HG03280 (cell line): ENCODE measurements around the gene EXOC3L4.

Experiments used
- ATAC-seq: cut with Tn5 transposase; IDR thresholded peaks from one replicate; pipeline ENCODE4 v1.9.1; 2021; ENCODE audit warnings: mild to moderate bottlenecking, moderate library complexity; ENCODE audit not compliant: unreplicated experiment

The EXOC3L4 gene

GRCh38 chr14:103070263-103070885 lies 24.2 kb upstream of the EXOC3L4 start:
- ATAC-seq: no peak

GRCh38 chr14:103070971-103071542 lies 23.5 kb upstream of the EXOC3L4 start:
- ATAC-seq: no peak

DNA sequence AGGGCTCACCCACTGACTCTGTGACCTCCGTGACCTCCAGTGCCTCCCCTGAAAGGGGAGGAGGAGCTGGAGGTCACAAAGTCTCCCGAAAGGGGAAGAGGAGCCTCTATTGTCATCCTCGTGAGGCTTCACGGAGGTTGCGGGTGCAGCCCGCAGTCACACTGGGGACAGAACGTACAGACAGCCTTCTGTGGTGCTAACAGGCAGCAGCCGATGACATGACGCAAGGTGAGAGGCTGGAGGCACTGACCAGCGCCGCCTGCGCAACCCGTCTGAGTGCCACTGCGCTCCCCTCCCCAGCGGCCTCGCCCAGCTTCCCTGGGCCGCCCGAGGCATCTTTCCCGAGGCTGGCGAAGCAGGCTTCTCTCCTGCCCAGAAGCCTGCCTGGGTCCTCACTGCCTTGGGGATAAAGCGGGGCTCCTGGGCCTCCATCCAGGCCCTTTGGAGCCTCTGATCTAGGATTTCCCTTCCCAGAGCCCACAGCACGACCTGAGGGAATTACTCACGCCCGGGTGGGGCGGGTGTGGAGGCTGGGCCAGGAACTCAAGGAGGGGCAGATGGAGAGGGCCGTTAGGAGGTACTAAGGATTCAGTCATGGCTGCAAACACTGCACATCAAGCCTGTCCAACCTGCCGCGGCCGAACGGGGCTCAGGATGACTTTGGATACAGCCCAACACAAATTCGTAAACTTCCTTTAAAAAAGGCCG lies 22.8 kb upstream of the EXOC3L4 start:
- no peak for ATAC-seq

DNA sequence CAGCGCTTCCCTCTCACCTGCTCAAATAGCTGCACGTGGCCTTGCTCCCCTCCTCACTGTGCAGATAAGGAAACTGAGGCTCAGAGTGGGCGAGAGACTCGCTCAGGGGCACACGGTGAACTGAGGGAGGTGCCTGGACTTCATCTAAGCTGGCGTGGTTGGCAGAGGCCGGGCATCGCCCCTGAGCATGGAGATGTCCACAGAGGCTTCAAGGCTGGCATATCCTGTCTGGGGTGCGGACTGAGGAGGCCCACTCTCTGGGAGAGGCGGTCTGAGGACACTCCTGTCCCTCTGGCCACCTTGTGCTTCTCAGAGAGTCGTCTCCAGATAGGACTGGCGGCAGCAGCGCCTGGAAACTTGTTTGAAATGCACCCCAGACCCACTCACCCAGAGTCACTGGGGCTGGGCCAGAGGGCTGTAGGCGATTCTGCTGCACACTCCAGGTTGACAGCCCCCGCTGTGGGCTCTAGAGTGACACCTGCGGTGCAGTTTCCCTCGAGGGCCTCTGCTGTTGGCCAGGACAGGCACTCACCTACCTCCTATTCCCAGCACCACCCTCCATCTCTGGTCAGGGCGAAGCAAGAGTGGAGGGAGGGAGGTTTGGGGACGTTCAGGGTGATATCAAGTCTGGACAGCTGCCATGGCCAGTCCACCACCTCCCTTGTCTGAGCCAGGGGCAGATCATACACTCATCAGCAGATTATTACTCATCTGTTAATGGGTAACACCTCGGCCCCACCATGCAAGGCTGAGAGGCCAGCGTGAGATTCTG lies 21.7 kb upstream of the EXOC3L4 start:
- no peak for ATAC-seq

GRCh38 chr14:103073367-103073875 lies 21.1 kb upstream of the EXOC3L4 start:
- no peak for ATAC-seq

GRCh38 chr14:103073876-103074728 lies 20.4 kb upstream of the EXOC3L4 start:
- no peak for ATAC-seq

DNA sequence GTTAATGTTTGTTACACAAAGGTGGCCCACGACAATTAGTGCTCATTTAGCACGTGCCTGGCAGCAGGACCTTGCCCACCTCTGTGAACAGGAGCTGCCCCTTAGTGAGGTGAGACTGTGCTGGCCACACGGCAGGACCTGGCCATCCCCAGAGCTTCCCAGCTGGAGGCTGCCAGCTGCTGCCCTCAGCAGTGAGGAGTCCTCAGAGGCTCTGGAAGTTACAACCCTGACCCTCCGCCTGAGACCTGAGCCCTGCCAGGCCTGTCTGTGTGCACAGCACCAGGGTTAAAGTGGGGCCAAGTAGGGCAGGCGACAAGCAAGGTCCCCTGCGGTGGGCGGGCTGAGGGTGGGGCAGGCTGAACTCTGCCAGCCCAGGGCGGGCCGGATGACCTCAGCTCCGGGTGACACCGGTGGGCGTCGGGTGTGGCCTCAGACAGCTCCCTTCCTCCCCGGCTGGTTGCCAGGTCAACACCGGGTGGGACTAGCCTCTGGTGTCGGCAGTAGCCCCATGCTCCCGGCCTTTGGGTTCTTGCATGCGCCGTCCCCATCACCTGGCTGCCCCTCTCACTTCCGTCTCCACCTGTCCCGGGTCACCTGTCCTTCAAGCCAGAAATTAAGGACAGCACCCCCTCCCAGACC lies 19.7 kb upstream of the EXOC3L4 start:
- ATAC-seq: no peak

- peak; percentile 64 for ATAC-seq
Observed at GRCh38 chr14:103078420-103078749, 16.1 kb upstream of the EXOC3L4 start.

DNA sequence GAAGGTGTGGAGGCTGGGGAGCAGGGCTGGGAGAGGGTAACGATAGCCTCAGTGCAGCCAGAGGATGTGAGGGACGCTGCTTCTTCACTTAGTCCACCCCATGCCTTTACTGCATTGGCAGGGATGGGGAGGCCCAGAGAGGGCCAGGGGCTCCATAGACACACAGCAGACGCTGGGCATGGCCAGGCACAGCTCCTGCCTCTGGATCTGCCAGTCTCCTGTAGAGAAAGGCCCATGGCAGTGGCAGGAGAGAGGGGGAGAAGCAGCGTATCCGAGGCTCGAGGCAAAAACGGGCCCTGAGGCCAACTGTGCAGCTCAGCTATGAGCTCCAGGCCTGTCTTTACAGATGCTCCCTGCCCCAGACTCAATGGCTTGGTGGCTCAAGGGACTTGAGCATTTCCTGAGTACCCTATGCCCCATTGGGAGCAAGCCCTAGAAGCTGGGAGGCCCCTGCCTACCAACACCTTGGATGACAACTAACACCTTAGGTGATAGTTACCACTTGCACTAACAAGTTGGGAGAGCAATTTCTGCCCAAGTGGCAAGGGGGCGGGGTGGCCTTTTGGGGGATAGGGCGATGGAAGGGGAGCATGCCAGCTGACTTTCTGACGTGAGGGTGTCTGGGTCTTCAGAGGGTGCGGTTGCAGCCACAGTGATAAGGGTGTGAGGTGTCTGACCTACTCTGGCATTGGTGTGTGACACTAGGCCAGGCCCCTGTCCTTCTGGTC lies 15.5 kb upstream of the EXOC3L4 start:
- no peak for ATAC-seq

DNA sequence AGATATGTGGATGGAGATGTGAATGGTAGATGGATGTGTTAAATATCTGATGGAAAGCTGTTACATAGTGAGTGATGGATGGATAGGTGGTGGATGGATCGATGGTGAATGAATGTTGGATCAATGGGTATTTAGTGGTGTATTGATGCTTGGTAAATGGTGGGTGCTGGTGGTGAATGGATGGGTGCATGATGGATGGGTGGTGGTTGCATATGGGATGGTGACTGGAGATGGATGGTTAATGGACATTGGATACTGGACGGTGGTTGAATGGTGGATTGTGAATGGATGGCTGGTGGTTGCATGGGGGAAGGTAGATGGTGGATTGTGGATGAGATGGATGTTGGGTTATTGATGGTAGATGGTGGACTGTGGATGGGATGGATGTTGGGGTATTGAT lies 12.6 kb upstream of the EXOC3L4 start:
- ATAC-seq: no peak

DNA sequence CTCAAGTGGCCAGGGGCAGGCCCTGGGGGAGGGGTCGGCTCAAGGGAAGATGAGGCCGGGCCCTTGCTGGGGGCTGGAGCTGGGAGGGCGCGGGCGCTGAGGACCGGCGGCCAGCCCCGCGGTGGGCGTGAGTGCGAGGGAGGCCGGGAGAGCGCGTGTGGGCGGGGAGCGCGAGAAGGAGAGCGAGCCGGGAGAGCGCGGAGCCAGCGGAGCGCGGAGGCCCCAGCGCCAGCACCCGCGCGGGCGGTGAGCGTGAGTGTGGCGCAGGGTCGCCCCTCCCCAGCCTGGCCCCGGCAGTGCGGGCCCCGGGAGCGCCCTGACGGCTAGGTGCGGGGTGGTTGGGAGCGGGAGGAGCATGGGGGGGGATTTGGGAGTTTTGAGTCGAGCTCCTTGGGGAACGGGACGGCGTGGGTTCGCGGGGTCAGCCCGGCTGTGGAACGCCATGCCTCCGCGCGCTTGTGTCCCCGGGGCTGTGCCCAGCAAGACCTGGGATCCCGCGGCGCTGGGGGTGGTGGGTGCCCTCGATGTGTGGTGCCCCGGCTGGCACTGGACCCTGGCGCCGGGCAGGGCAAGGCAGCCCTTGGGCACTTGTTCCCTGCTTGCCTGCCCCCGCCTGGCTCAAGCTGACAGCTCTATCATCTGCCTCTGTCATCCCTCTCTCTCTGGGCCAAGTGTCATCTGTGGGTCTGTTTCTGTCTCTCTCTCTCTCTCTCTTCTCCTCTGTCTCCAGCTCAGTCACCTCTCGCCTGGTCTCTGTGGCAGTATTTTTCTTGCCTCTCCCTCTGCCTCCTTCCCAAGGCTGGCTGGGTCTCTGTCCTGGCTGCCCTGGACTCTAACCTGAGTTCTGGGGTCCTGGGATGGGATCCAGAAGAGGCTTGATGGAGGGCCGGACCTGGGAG lies 10.3 kb upstream of the EXOC3L4 start, which contains the start of gene LBHD2:
Gene LBHD2, plus strand, starts transcription at position 190 of the 899 bp plus-strand sequence. CDS start 1,803 bp downstream, outside the sequence.
- no peak for ATAC-seq

DNA sequence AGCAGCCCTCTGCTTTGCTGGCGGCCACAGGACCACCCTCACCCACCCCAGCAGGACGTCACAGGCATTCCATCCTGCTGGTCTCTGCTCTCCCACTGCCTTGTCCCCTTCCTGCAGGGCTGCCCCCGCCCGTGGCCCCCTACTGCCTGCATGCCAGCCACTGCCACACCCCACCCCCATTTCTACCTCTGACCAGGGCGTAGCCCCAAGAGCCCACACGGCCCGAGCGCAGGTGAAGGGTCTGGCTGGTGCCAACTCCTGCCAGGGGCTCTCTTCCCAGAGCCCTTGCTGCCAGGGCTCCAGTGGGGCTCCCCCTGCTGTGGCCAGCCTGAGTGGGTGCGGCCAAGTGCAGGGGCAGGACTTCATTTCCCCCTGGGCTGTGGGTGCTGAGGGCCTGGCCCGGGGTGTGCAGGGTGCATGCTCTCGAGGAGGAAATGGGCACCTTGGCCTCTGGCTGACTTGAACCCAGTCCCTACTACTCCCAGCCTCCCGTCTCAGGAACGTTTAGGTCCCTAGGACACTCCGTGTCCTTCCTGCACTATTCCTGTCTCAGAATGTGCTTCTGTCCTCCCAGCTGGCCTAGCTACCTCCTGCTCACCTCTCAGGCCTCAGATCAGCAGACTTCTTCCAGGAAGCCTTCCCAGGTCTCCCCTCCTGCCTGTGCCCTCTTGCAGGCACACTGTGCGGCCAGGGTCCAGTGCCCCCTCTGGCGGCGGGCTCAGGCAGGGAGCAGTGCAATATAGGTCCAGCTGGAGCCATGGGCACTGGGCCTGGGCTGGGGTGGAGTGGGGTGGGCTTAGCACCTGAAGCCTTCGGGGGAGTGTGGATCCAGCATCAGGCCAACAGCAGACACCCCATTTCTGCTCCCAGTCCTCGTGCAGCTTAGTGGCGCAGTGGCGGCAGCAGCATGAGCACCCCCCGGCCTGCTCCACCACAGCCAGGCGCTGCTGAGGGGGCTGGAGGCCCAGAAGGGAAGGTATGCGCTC lies 9.1 kb upstream of the EXOC3L4 start:
- ATAC-seq: no peak

GRCh38 chr14:103086771-103087342 lies 7.7 kb upstream of the EXOC3L4 start:
- no peak for ATAC-seq

DNA sequence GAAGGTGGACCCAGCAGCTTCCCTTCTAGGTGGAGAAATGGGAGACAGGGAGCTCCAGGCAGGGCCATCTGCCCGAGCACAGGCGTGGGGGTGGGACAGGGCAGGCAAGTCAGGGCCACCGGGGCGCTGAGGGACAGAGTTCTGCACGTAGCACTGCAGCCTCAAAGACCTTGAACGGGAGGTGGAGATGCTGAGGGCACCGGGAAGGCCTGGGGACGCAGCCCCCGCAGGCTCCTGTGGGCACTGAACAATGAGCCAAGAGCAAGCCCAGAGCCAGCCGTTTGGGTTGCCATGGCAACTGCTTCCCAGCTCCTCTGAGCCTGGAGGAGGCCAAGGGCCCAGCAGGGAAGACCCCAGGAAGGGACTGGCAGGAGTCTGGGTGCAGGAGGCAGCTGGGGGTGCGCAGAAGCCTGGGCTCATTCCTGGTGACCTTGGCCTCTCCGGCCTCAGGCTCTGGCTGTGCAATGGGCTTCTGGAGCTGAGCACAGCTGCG lies 7.1 kb upstream of the EXOC3L4 start:
- ATAC-seq: no peak

GRCh38 chr14:103088921-103089320 lies 5.6 kb upstream of the EXOC3L4 start:
- ATAC-seq: no peak
